GM23338 (cell line): ENCODE measurements around the gene GATAD2A. TPM values are rescaled to one million over a fixed set of nuclear protein-coding genes. Genes with fewer than 3 reads are reported as not detected.

ENCODE experiments used
- ATAC-seq: fragments of 200-7000 bp; cut with Tn5 transposase; 3 replicates; pipeline ENCODE4 v1.9.1; 2020
- DNase-seq: peaks from one replicate; pipeline ENCODE4 v3.0.0-alpha.2; 2015; ENCODE audit warnings: low spot score
- H2AFZ ChIP-seq: fragments of 200-600 bp; sonication (generic); 2 replicates; pipeline ENCODE4 v1.8.0; 2016; ENCODE audit warnings: antibody characterized with exemption, mild to moderate bottlenecking, moderate library complexity
- H3F3A ChIP-seq: fragments of 200-600 bp; sonication (generic); replicated peaks from 2 replicates; pipeline ENCODE4 v1.8.0; 2017; ENCODE audit warnings: antibody characterized with exemption, mixed run types, low read depth
- H3K27ac ChIP-seq: fragments of 200-600 bp; sonication (generic); 2 replicates; pipeline ENCODE4 v1.6.1; 2016; ENCODE audit warnings: low read depth
- H3K27me3 ChIP-seq: fragments of 200-600 bp; sonication (generic); 2 replicates; pipeline ENCODE4 v1.8.0; 2016; ENCODE audit warnings: mild to moderate bottlenecking, mixed run types, moderate library complexity; ENCODE audit not compliant: insufficient read depth
- H3K36me3 ChIP-seq: fragments of 200-600 bp; sonication (generic); 2 replicates; pipeline ENCODE4 v1.8.0; 2016; ENCODE audit warnings: mild to moderate bottlenecking; ENCODE audit not compliant: insufficient read depth
- H3K4me1 ChIP-seq: fragments of 200-600 bp; sonication (generic); 2 replicates; pipeline ENCODE4 v1.8.0; 2016; ENCODE audit warnings: mild to moderate bottlenecking, moderate library complexity; ENCODE audit not compliant: insufficient read depth
- H3K4me2 ChIP-seq: fragments of 200-600 bp; sonication (generic); 2 replicates; pipeline ENCODE4 v1.7.1; 2017; ENCODE audit warnings: mixed run types
- H3K4me3 ChIP-seq: fragments of 200-600 bp; sonication (generic); 2 replicates; pipeline ENCODE4 v1.6.1; 2016; ENCODE audit warnings: mixed run types
- H3K79me2 ChIP-seq: fragments of 200-600 bp; sonication (generic); replicated peaks from 2 replicates; pipeline ENCODE4 v1.8.0; 2017; ENCODE audit warnings: mild to moderate bottlenecking; ENCODE audit not compliant: insufficient read depth
- H3K9me2 ChIP-seq: fragments of 200-600 bp; sonication (generic); 2 replicates; pipeline ENCODE4 v1.8.0; 2017; ENCODE audit not compliant: insufficient read depth
- H4K20me1 ChIP-seq: fragments of 200-600 bp; sonication (generic); replicated peaks from 2 replicates; pipeline ENCODE4 v1.8.0; 2017; ENCODE audit warnings: mild to moderate bottlenecking; ENCODE audit not compliant: insufficient read depth
- H3K27ac Mint-ChIP-seq: 2 replicates; pipeline ENCODE4 v1.8.0; 2020; ENCODE audit warnings: inconsistent platforms, mild to moderate bottlenecking, moderate library complexity, mixed read lengths
- H3K27me3 Mint-ChIP-seq: 3 replicates; pipeline ENCODE4 v1.8.0; 2022; ENCODE audit warnings: low read depth, mild to moderate bottlenecking, moderate library complexity, mixed read lengths, inconsistent platforms; ENCODE audit not compliant: insufficient read depth, poor library complexity
- H3K36me3 Mint-ChIP-seq: 3 replicates; pipeline ENCODE4 v1.8.0; 2021; ENCODE audit warnings: low read depth, mild to moderate bottlenecking, inconsistent platforms, moderate library complexity, mixed read lengths
- H3K4me1 Mint-ChIP-seq: 3 replicates; pipeline ENCODE4 v1.8.0; 2020; ENCODE audit warnings: mild to moderate bottlenecking, inconsistent platforms, mixed read lengths
- H3K4me3 Mint-ChIP-seq: 3 replicates; pipeline ENCODE4 v1.8.0; 2021; ENCODE audit warnings: moderate library complexity, mild to moderate bottlenecking, inconsistent platforms, mixed read lengths
- H3K9me3 Mint-ChIP-seq: 3 replicates; pipeline ENCODE4 v1.8.0; 2020; ENCODE audit warnings: moderate library complexity, mild to moderate bottlenecking, inconsistent platforms, mixed read lengths
- CREB1 ChIP-seq: fragments of 250-450 bp; sonication (Bioruptor Pico); IDR thresholded peaks from 2 replicates; pipeline ENCODE4 v1.5.0; 2020; ENCODE audit warnings: low read depth, mild to moderate bottlenecking, moderate library complexity
- EZH2 ChIP-seq: fragments of 200-600 bp; sonication (generic); IDR thresholded peaks from one replicate; pipeline ENCODE4 v1.8.0; 2017; ENCODE audit warnings: antibody characterized with exemption, mild to moderate bottlenecking, low read depth; ENCODE audit not compliant: unreplicated experiment
- EZH2phosphoT487 ChIP-seq: fragments of 200-600 bp; sonication (generic); IDR thresholded peaks from one replicate; pipeline ENCODE4 v1.8.1; 2018; ENCODE audit warnings: antibody characterized with exemption; ENCODE audit not compliant: unreplicated experiment
- JUNB ChIP-seq: IDR thresholded peaks from one replicate; pipeline ENCODE4 v1.6.1; 2016; ENCODE audit warnings: antibody characterized with exemption; ENCODE audit not compliant: unreplicated experiment
- POLR2AphosphoS5 ChIP-seq: IDR thresholded peaks from 2 replicates; pipeline ENCODE4 v1.6.1; 2016; ENCODE audit warnings: antibody characterized with exemption, low read depth
- REST ChIP-seq: IDR thresholded peaks from one replicate; pipeline ENCODE4 v1.6.1; 2018; ENCODE audit warnings: antibody characterized with exemption; ENCODE audit not compliant: unreplicated experiment
- ZNF331 ChIP-seq: fragments of 250-450 bp; sonication (Bioruptor Pico); IDR thresholded peaks from 2 replicates; pipeline ENCODE4 v1.5.0; 2020; ENCODE audit warnings: low read depth, mild to moderate bottlenecking, moderate library complexity
- ZNF462 ChIP-seq: fragments of 250-450 bp; sonication (Bioruptor Pico); IDR thresholded peaks from 2 replicates; pipeline ENCODE4 v1.5.0; 2020; ENCODE audit warnings: mild to moderate bottlenecking, moderate library complexity
- polyA plus RNA-seq: library from polyadenylated mRNA; unstranded; fragments of >200 nt; fragmentation: Nextera tagmentation; extraction: Ambion mirVana; gene quantifications from 2 replicates; pipeline ENCODE4 v1.2.1, GENCODE V29; 2016
- total RNA-seq: library from RNA; depleted of rRNA; stranded (reverse); fragments of >200 nt; shearing (Covaris generic); gene quantifications from 2 replicates; pipeline ENCODE4 v1.2.3, GENCODE V29; 2014
- TF ChIP-seq, protein P1 (sequence below), 2 experiments: fragments of 200-600 bp in 1 of 2; sonication (generic) in 1 of 2; conservative IDR thresholded peaks; 2 replicates each; pipeline versions ENCODE4 v1.5.1 to v1.6.1; 2016 to 2017; ENCODE audit warnings: antibody characterized with exemption in 2 of 2, low read depth in 2 of 2, mild to moderate bottlenecking in 2 of 2, moderate library complexity in 1 of 2
- TF ChIP-seq, protein P2 (sequence below): IDR thresholded peaks from 2 replicates; pipeline ENCODE4 v1.6.1; 2016; ENCODE audit warnings: antibody characterized with exemption

GATAD2A gene
- total and polyA plus RNA-seq, 2 experiments from 2014 or later, result 40.0 to 151 TPM

GRCh38 chr19:19543640-19544039 is 138.2 kb downstream of the GATAD2A start:
- Histone ChIP-seq H3K9me2 (no peaks in the 10 kb centered on the region), H3K79me2 (no peaks in the 10 kb centered on the region), H4K20me1 (0 out of 2 replicates have a peak, but pooled peaks cover 4% of the 10 kb centered on the region), H2AFZ (no peak overlapping the region), H3F3A (0 out of 2 replicates have a peak, but pooled peaks cover 6% of the 10 kb centered on the region), H3K27ac (no peak overlapping the region), H3K4me1 (peaks cover 3% of the 10 kb centered on the region; the same call in 1 of the 2 replicates), H3K4me2 (no peak overlapping the region), H3K36me3 (no peaks in the 10 kb centered on the region), H3K4me3 (no peak overlapping the region), H3K27me3 (peaks cover 20% of the 10 kb centered on the region)
- H3K9me3 Mint-ChIP-seq, result no peaks in the 10 kb centered on the region; the same call in 2 of the 3 replicates
- no peak overlapping the region for H3K27ac Mint-ChIP-seq
- peaks cover 6% of the 10 kb centered on the region for H3K4me1 Mint-ChIP-seq
- peaks cover 14% of the 10 kb centered on the region for H3K27me3 Mint-ChIP-seq
- H3K4me3 Mint-ChIP-seq, result no peak overlapping the region
- no peaks in the 10 kb centered on the region; the same call in 2 of the 3 replicates for H3K36me3 Mint-ChIP-seq
- TF ChIP-seq ZNF462 (CRISPR knock-in tag), result no peak
- TF ChIP-seq, protein P1, sequence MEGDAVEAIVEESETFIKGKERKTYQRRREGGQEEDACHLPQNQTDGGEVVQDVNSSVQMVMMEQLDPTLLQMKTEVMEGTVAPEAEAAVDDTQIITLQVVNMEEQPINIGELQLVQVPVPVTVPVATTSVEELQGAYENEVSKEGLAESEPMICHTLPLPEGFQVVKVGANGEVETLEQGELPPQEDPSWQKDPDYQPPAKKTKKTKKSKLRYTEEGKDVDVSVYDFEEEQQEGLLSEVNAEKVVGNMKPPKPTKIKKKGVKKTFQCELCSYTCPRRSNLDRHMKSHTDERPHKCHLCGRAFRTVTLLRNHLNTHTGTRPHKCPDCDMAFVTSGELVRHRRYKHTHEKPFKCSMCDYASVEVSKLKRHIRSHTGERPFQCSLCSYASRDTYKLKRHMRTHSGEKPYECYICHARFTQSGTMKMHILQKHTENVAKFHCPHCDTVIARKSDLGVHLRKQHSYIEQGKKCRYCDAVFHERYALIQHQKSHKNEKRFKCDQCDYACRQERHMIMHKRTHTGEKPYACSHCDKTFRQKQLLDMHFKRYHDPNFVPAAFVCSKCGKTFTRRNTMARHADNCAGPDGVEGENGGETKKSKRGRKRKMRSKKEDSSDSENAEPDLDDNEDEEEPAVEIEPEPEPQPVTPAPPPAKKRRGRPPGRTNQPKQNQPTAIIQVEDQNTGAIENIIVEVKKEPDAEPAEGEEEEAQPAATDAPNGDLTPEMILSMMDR (conservative IDR thresholded peaks at IDR 0.05; ENCODE audit: low read depth in 2 of 2), result no peak
- no peak for TF ChIP-seq ZNF331 (CRISPR knock-in tag)
- TF ChIP-seq CREB1, result no peak
- no peak for TF ChIP-seq REST
- TF ChIP-seq EZH2, result no peak
- TF ChIP-seq POLR2AphosphoS5, result no peak
- TF ChIP-seq, protein P2, sequence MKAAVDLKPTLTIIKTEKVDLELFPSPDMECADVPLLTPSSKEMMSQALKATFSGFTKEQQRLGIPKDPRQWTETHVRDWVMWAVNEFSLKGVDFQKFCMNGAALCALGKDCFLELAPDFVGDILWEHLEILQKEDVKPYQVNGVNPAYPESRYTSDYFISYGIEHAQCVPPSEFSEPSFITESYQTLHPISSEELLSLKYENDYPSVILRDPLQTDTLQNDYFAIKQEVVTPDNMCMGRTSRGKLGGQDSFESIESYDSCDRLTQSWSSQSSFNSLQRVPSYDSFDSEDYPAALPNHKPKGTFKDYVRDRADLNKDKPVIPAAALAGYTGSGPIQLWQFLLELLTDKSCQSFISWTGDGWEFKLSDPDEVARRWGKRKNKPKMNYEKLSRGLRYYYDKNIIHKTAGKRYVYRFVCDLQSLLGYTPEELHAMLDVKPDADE, result no peak
- TF ChIP-seq JUNB, result no peak
- TF ChIP-seq EZH2phosphoT487, result no peak
- ATAC-seq, result no peak
- DNase-seq, result no peak
